ENCODE results near the gene POR.

DNA sequence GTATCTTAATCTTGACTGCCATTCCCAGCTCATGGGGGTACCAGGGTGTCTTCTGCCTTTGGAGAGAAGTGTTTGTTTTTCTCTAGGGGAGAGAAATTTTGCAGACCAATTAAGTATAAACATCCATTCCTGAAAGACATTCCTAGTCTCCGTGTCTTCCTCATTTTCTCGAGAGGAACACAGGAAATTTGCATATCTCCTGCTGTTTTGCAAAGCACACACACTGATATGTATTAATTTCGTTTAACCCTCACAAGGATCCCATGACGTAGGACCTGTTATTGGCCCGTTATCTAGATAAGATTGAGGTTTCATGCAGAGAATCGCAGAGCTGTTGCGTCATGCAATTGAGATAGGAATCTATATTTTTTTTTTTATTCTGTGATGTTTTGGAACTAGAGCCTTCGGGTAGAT lies 35.2 kb upstream of the POR start:
- TF ChIP-seq, protein P1, sequence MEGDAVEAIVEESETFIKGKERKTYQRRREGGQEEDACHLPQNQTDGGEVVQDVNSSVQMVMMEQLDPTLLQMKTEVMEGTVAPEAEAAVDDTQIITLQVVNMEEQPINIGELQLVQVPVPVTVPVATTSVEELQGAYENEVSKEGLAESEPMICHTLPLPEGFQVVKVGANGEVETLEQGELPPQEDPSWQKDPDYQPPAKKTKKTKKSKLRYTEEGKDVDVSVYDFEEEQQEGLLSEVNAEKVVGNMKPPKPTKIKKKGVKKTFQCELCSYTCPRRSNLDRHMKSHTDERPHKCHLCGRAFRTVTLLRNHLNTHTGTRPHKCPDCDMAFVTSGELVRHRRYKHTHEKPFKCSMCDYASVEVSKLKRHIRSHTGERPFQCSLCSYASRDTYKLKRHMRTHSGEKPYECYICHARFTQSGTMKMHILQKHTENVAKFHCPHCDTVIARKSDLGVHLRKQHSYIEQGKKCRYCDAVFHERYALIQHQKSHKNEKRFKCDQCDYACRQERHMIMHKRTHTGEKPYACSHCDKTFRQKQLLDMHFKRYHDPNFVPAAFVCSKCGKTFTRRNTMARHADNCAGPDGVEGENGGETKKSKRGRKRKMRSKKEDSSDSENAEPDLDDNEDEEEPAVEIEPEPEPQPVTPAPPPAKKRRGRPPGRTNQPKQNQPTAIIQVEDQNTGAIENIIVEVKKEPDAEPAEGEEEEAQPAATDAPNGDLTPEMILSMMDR (conservative IDR thresholded peaks at IDR 0.05; ENCODE audit: low read length), result no peak
- no peak for TF ChIP-seq EZH2phosphoT487 (IDR thresholded peaks at IDR 0.05; ENCODE audit: borderline replicate concordance)

Data from Loucy (cell line).